Lower leg skin (tissue), 3 donors: Measurements from ENCODE around the gene ABI2.

Source experiments
- POLR2A ChIP-seq, 2 donors: fragments of 450-650 bp; IDR thresholded peaks; one replicate each; pipeline ENCODE4 v1.6.1; 2016 to 2017; ENCODE audit warnings: antibody characterized with exemption in 2 of 2, mild to moderate bottlenecking in 1 of 2, moderate library complexity in 1 of 2
- TF ChIP-seq, protein P1 (sequence below), 3 donors: fragments of 450-650 bp; IDR thresholded peaks; one replicate each; pipeline ENCODE4 v1.5.1; 2016; ENCODE audit warnings: antibody characterized with exemption in 3 of 3, mild to moderate bottlenecking in 3 of 3, moderate library complexity in 2 of 3

DNA sequence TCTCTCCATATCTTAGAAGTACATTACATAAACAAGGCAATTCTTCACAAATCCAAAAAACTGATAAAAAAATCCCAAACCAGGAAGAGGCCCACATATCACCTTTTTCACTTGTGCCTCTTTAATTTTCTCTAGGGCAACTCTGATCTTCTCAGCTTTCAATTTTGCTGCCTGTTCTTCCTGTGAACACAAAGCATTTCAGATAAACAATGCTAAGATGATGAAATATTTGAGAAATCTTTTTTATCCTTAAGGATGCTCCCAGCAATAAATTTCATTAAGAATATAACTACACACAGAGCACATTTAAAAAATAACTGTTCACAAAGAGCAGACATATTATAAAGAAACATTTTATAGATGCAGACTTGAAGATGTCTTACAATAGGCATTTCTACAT, 133.6 kb downstream of the ABI2 start:
- TF ChIP-seq, protein P1, sequence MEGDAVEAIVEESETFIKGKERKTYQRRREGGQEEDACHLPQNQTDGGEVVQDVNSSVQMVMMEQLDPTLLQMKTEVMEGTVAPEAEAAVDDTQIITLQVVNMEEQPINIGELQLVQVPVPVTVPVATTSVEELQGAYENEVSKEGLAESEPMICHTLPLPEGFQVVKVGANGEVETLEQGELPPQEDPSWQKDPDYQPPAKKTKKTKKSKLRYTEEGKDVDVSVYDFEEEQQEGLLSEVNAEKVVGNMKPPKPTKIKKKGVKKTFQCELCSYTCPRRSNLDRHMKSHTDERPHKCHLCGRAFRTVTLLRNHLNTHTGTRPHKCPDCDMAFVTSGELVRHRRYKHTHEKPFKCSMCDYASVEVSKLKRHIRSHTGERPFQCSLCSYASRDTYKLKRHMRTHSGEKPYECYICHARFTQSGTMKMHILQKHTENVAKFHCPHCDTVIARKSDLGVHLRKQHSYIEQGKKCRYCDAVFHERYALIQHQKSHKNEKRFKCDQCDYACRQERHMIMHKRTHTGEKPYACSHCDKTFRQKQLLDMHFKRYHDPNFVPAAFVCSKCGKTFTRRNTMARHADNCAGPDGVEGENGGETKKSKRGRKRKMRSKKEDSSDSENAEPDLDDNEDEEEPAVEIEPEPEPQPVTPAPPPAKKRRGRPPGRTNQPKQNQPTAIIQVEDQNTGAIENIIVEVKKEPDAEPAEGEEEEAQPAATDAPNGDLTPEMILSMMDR (IDR thresholded peaks at IDR 0.05), result no peak
- no peak for TF ChIP-seq POLR2A (IDR thresholded peaks at IDR 0.05)
